Peyer's patch (tissue), 4 donors: Measurements from ENCODE around the gene C1R.

Experiments used
- CTCF ChIP-seq, 6 experiments: fragments of 450-650 bp in 4 of 6; fragments of 200-600 bp in 2 of 6; sonication (generic) in 1 of 6; IDR thresholded peaks; one replicate each; pipeline ENCODE4 v1.5.1; 2017 to 2019; ENCODE audit warnings: antibody characterized with exemption in 6 of 6, mild to moderate bottlenecking in 3 of 6, moderate library complexity in 1 of 6
- POLR2A ChIP-seq, 2 donors: fragments of 450-650 bp; IDR thresholded peaks; one replicate each; pipeline ENCODE4 v1.5.1; 2017; ENCODE audit warnings: antibody characterized with exemption in 2 of 2, mild to moderate bottlenecking in 2 of 2, moderate library complexity in 2 of 2

- TF ChIP-seq POLR2A (IDR thresholded peaks at IDR 0.05) (no peak), CTCF (IDR thresholded peaks at IDR 0.05) (no peak)
Observed at GRCh38 chr12:7064516-7064915, 27.7 kb downstream of the C1R start.
